HepG2 (cell line): Measurements from ENCODE around the gene KLF16. TPM values are rescaled to one million over a fixed set of nuclear protein-coding genes. Genes with fewer than 3 reads are reported as not detected.

Experiments used
- HOXA7 ChIP-seq: sonication (generic); formaldehyde crosslinking; IDR thresholded peaks from 2 replicates; pipeline ENCODE4 v1.8.1; 2022; ENCODE audit warnings: mild to moderate bottlenecking, missing genetic modification reagents, moderate library complexity
- JUND ChIP-seq: sonication (generic); formaldehyde crosslinking; IDR thresholded peaks from 2 replicates; pipeline ENCODE4 v1.8.0; 2022; ENCODE audit warnings: mild to moderate bottlenecking, missing genetic modification reagents
- NCOR1 ChIP-seq: fragments of 200-600 bp; sonication (generic); IDR thresholded peaks from 2 replicates; pipeline ENCODE4 v1.7.0; 2017; ENCODE audit warnings: antibody characterized with exemption, low read length, borderline replicate concordance
- SIN3A ChIP-seq: IDR thresholded peaks from 2 replicates; pipeline ENCODE4 v1.6.1; 2011; ENCODE audit warnings: low read depth, mild to moderate bottlenecking, control low read depth, low read length, borderline replicate concordance
- ZNF12 ChIP-seq: sonication (generic); formaldehyde crosslinking; IDR thresholded peaks from 2 replicates; pipeline ENCODE4 v1.5.0; 2020; ENCODE audit warnings: missing genetic modification reagents
- ZNF431 ChIP-seq: sonication (generic); formaldehyde crosslinking; IDR thresholded peaks from 2 replicates; pipeline ENCODE4 v1.9.0; 2022; ENCODE audit warnings: missing genetic modification reagents, low read depth, mild to moderate bottlenecking, borderline replicate concordance
- ZNF614 ChIP-seq: IDR thresholded peaks from 2 replicates; pipeline ENCODE4 v1.6.1; 2018; ENCODE audit warnings: missing biosample characterization, missing genetic modification reagents, inconsistent platforms, borderline replicate concordance
- ZNF737 ChIP-seq: sonication (generic); formaldehyde crosslinking; IDR thresholded peaks from 2 replicates; pipeline ENCODE4 v1.5.0; 2020; ENCODE audit warnings: missing genetic modification reagents, mild to moderate bottlenecking, borderline replicate concordance
- polyA plus RNA-seq, 8 experiments: library from polyadenylated mRNA; depleted of rRNA in 3 of 8; stranded (reverse) in 7 of 8; unstranded in 1 of 8; fragments of >200 nt; fragmentation: Illumina TruSeq in 4 of 8; extraction: Trizol in 4 of 8; gene quantifications; 2 replicates each; pipeline versions ENCODE4 v1.2.1 to v1.2.3, GENCODE V29; 2011 to 2016; ENCODE audit warnings: low read depth in 4 of 8, missing spikeins in 1 of 8, mixed read lengths in 1 of 8; ENCODE audit not compliant: insufficient read depth in 1 of 8
- total RNA-seq, 5 experiments: library from RNA; depleted of rRNA; stranded (reverse); fragments of >200 nt; fragmentation: Illumina TruSeq; extraction: Trizol; gene quantifications; 2 replicates each; pipeline ENCODE4 v1.2.3, GENCODE V29; 2016; ENCODE audit warnings: low read depth in 1 of 5
- TF ChIP-seq, protein P1 (sequence below): sonication (generic); formaldehyde crosslinking; IDR thresholded peaks from 2 replicates; pipeline ENCODE4 v1.9.0; 2021; ENCODE audit warnings: missing genetic modification reagents, mild to moderate bottlenecking, borderline replicate concordance
- TF ChIP-seq, protein P2 (sequence below): sonication (generic); formaldehyde crosslinking; IDR thresholded peaks from 2 replicates; pipeline ENCODE4 v1.8.0; 2022; ENCODE audit warnings: mild to moderate bottlenecking, missing genetic modification reagents, moderate library complexity
- TF ChIP-seq, protein P3 (sequence below): IDR thresholded peaks from 2 replicates; pipeline ENCODE4 v1.6.1; 2018; ENCODE audit warnings: missing genetic modification reagents, mild to moderate bottlenecking, missing compliant biosample characterization
- TF ChIP-seq, protein P4 (sequence below): sonication (generic); formaldehyde crosslinking; IDR thresholded peaks from 2 replicates; pipeline ENCODE4 v1.5.0; 2020; ENCODE audit warnings: mild to moderate bottlenecking, missing genetic modification reagents
- TF ChIP-seq, protein P5 (sequence below): sonication (generic); formaldehyde crosslinking; IDR thresholded peaks from 2 replicates; pipeline ENCODE4 v1.5.1; 2020; ENCODE audit warnings: mild to moderate bottlenecking, moderate library complexity, missing genetic modification reagents
- TF ChIP-seq, protein P6 (sequence below): sonication (generic); formaldehyde crosslinking; IDR thresholded peaks from 2 replicates; pipeline ENCODE4 v1.5.0; 2020; ENCODE audit warnings: missing genetic modification reagents
- TF ChIP-seq, protein P7 (sequence below): IDR thresholded peaks from 2 replicates; pipeline ENCODE4 v1.6.1; 2016
- TF ChIP-seq, protein P8 (sequence below): sonication (generic); formaldehyde crosslinking; IDR thresholded peaks from 2 replicates; pipeline ENCODE4 v1.4.0; 2020; ENCODE audit warnings: missing genetic modification reagents

Gene KLF16
- total and polyA plus RNA-seq, 2 of the 13 experiments (the other 11 are each of a cell fraction or from before 2014, with no cell fraction given) = 3.5 to 6.7 TPM

DNA sequence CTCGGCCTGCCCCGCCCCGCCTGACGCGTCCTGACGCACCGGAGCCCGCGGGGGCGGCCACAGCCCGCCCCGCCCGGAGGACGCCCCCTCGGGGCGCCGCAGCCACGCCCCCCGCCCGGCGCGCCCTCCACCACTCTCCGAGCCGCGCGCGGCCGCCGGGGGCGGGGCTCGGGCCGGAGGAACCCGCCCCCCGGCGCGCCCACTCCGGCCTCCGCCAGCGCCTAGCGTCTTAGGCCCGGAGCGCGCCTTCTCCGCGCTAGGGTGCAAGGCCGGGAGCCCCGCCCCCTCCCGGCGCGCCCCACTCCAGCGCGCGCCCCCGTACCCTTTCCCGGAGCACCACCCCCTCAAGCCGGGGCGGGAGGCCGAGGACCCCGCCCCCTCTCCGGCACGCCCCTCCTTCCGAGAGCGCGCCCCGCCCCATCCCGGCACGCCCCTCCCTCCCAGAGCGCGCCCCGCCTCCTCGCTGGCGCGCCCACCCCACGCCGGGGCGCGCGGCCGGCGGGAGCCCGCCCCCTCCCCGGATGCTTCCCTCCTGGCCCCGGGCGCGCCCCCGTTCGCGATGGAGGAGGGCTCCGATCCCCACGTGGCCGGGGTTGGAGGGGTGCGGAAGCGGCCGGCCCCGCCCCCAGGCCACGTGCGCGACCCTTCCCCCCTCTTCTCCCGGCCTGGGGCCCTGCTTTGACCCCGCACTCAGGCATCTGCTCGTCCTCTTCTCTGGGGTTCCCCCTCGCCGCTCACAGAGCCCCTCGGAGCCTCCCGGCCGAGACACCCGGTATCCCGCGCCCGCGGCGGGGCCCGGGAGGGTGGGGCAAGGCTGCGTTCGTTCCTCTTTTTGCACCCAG, 480 bp upstream of the KLF16 start (continued):
- TF ChIP-seq ZNF431 (CRISPR knock-in tag) (0 out of 2 replicates have a peak, but pooled peaks have one; percentile 23), ZNF737 (no peak), JUND (CRISPR knock-in tag) (no peak), ZNF614 (no peak), ZNF12 (CRISPR knock-in tag) (no peak), SIN3A (peak; percentile 79; the same call in 1 of the 2 replicates), HOXA7 (CRISPR knock-in tag) (no peak), NCOR1 (peak; percentile 43; the same call in 1 of the 2 replicates)
- TF ChIP-seq, protein P1, sequence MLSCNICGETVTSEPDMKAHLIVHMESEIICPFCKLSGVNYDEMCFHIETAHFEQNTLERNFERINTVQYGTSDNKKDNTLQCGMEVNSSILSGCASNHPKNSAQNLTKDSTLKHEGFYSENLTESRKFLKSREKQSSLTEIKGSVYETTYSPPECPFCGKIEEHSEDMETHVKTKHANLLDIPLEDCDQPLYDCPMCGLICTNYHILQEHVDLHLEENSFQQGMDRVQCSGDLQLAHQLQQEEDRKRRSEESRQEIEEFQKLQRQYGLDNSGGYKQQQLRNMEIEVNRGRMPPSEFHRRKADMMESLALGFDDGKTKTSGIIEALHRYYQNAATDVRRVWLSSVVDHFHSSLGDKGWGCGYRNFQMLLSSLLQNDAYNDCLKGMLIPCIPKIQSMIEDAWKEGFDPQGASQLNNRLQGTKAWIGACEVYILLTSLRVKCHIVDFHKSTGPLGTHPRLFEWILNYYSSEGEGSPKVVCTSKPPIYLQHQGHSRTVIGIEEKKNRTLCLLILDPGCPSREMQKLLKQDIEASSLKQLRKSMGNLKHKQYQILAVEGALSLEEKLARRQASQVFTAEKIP (CRISPR knock-in tag) = no peak
- TF ChIP-seq, protein P2, sequence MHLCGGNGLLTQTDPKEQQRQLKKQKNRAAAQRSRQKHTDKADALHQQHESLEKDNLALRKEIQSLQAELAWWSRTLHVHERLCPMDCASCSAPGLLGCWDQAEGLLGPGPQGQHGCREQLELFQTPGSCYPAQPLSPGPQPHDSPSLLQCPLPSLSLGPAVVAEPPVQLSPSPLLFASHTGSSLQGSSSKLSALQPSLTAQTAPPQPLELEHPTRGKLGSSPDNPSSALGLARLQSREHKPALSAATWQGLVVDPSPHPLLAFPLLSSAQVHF (CRISPR knock-in tag) = 0 out of 2 replicates have a peak, but pooled peaks have one; percentile 72
- TF ChIP-seq, protein P3, sequence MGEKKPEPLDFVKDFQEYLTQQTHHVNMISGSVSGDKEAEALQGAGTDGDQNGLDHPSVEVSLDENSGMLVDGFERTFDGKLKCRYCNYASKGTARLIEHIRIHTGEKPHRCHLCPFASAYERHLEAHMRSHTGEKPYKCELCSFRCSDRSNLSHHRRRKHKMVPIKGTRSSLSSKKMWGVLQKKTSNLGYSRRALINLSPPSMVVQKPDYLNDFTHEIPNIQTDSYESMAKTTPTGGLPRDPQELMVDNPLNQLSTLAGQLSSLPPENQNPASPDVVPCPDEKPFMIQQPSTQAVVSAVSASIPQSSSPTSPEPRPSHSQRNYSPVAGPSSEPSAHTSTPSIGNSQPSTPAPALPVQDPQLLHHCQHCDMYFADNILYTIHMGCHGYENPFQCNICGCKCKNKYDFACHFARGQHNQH (CRISPR knock-in tag) = peak; percentile 68
- TF ChIP-seq, protein P4, sequence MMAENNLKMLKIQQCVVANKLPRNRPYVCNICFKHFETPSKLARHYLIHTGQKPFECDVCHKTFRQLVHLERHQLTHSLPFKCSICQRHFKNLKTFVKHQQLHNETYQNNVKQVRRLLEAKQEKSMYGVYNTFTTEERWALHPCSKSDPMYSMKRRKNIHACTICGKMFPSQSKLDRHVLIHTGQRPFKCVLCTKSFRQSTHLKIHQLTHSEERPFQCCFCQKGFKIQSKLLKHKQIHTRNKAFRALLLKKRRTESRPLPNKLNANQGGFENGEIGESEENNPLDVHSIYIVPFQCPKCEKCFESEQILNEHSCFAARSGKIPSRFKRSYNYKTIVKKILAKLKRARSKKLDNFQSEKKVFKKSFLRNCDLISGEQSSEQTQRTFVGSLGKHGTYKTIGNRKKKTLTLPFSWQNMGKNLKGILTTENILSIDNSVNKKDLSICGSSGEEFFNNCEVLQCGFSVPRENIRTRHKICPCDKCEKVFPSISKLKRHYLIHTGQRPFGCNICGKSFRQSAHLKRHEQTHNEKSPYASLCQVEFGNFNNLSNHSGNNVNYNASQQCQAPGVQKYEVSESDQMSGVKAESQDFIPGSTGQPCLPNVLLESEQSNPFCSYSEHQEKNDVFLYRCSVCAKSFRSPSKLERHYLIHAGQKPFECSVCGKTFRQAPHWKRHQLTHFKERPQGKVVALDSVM (CRISPR knock-in tag) = no peak
- TF ChIP-seq, protein P5, sequence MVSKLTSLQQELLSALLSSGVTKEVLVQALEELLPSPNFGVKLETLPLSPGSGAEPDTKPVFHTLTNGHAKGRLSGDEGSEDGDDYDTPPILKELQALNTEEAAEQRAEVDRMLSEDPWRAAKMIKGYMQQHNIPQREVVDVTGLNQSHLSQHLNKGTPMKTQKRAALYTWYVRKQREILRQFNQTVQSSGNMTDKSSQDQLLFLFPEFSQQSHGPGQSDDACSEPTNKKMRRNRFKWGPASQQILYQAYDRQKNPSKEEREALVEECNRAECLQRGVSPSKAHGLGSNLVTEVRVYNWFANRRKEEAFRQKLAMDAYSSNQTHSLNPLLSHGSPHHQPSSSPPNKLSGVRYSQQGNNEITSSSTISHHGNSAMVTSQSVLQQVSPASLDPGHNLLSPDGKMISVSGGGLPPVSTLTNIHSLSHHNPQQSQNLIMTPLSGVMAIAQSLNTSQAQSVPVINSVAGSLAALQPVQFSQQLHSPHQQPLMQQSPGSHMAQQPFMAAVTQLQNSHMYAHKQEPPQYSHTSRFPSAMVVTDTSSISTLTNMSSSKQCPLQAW (CRISPR knock-in tag) = peak; percentile 60
- TF ChIP-seq, protein P6, sequence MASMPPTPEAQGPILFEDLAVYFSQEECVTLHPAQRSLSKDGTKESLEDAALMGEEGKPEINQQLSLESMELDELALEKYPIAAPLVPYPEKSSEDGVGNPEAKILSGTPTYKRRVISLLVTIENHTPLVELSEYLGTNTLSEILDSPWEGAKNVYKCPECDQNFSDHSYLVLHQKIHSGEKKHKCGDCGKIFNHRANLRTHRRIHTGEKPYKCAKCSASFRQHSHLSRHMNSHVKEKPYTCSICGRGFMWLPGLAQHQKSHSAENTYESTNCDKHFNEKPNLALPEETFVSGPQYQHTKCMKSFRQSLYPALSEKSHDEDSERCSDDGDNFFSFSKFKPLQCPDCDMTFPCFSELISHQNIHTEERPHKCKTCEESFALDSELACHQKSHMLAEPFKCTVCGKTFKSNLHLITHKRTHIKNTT (CRISPR knock-in tag) = no peak
- TF ChIP-seq, protein P7, sequence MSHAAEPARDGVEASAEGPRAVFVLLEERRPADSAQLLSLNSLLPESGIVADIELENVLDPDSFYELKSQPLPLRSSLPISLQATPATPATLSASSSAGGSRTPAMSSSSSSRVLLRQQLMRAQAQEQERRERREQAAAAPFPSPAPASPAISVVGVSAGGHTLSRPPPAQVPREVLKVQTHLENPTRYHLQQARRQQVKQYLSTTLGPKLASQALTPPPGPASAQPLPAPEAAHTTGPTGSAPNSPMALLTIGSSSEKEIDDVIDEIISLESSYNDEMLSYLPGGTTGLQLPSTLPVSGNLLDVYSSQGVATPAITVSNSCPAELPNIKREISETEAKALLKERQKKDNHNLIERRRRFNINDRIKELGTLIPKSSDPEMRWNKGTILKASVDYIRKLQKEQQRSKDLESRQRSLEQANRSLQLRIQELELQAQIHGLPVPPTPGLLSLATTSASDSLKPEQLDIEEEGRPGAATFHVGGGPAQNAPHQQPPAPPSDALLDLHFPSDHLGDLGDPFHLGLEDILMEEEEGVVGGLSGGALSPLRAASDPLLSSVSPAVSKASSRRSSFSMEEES (CRISPR knock-in tag) = peak; percentile 82
- TF ChIP-seq, protein P8, sequence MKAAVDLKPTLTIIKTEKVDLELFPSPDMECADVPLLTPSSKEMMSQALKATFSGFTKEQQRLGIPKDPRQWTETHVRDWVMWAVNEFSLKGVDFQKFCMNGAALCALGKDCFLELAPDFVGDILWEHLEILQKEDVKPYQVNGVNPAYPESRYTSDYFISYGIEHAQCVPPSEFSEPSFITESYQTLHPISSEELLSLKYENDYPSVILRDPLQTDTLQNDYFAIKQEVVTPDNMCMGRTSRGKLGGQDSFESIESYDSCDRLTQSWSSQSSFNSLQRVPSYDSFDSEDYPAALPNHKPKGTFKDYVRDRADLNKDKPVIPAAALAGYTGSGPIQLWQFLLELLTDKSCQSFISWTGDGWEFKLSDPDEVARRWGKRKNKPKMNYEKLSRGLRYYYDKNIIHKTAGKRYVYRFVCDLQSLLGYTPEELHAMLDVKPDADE (CRISPR knock-in tag) = no peak
